HEK293 (cell line): Measurements from ENCODE around the gene MED8.

Experiments
- CTCF ChIA-PET: fragments of 350-600 bp; formaldehyde crosslinking; extraction: SDS; loops from one replicate; lab custom pipeline; 2021; ENCODE audit warnings: antibody characterized with exemption; lab: Yijun Ruan, JAX
- POLR2A ChIA-PET: fragments of 300-600 bp; formaldehyde crosslinking; extraction: SDS; loops from one replicate; lab custom pipeline; 2020; ENCODE audit warnings: antibody characterized with exemption, inconsistent platforms; lab: Yijun Ruan, JAX
- H3K27ac ChIP-seq: fragments of 200-500 bp; sonication (Bioruptor generic); 2 replicates; pipeline ENCODE4 v1.5.1; 2014; ENCODE audit warnings: low read depth, low read length, control low read depth, inconsistent platforms; ENCODE audit errors: extremely low read depth
- H3K36me3 ChIP-seq, 2 experiments: fragments of 200-500 bp in 1 of 2; sonication (Bioruptor generic) in 1 of 2; 1 replicate in 1 of 2; 2 replicates in 1 of 2; pipeline ENCODE4 v1.5.1; 2014 to 2017; ENCODE audit warnings: inconsistent platforms in 2 of 2, low read length in 2 of 2; ENCODE audit not compliant: control insufficient read depth in 2 of 2, insufficient read depth in 1 of 2
- H3K4me1 ChIP-seq: fragments of 200-500 bp; sonication (Bioruptor generic); 2 replicates; pipeline ENCODE4 v1.5.1; 2014; ENCODE audit warnings: mild to moderate bottlenecking, low read length, inconsistent platforms; ENCODE audit not compliant: control insufficient read depth, insufficient read depth
- H3K4me3 ChIP-seq: 2 replicates; pipeline ENCODE4 v1.5.1; 2011; ENCODE audit warnings: low read depth, mild to moderate bottlenecking, control low read depth, low read length, moderate library complexity
- H3K9me3 ChIP-seq: fragments of 200-500 bp; sonication (Bioruptor generic); 2 replicates; pipeline ENCODE4 v1.5.1; 2014; ENCODE audit warnings: low read depth, low read length, inconsistent platforms; ENCODE audit not compliant: control insufficient read depth, insufficient read depth
- AEBP2 ChIP-seq: fragments of 450-650 bp; formaldehyde crosslinking; IDR thresholded peaks from 2 replicates; pipeline ENCODE4 v1.5.1; 2016; ENCODE audit warnings: missing biosample characterization, missing genetic modification characterization, borderline replicate concordance
- ELK4 ChIP-seq: IDR thresholded peaks from 2 replicates; pipeline ENCODE4 v1.6.1; 2011; ENCODE audit warnings: mild to moderate bottlenecking, low read depth, low read length, borderline replicate concordance
- PRDM6 ChIP-seq: fragments of 450-650 bp; formaldehyde crosslinking; IDR thresholded peaks from 2 replicates; pipeline ENCODE4 v1.5.1; 2017; ENCODE audit warnings: missing biosample characterization, missing genetic modification characterization
- SCRT2 ChIP-seq: fragments of 450-650 bp; formaldehyde crosslinking; IDR thresholded peaks from 2 replicates; pipeline ENCODE4 v1.5.1; 2016; ENCODE audit warnings: missing biosample characterization, missing genetic modification characterization
- TCF7L2 ChIP-seq: IDR thresholded peaks from 2 replicates; pipeline ENCODE4 v1.6.1; 2011; ENCODE audit warnings: low read depth, mild to moderate bottlenecking, inconsistent platforms, low read length, moderate library complexity, borderline replicate concordance
- YY2 ChIP-seq: fragments of 450-650 bp; formaldehyde crosslinking; IDR thresholded peaks from 2 replicates; pipeline ENCODE4 v1.5.1; 2016; ENCODE audit warnings: missing biosample characterization, missing genetic modification characterization
- ZFP37 ChIP-seq: fragments of 450-650 bp; formaldehyde crosslinking; IDR thresholded peaks from 2 replicates; pipeline ENCODE4 v1.5.1; 2016; ENCODE audit warnings: missing biosample characterization, missing genetic modification characterization
- ZIC2 ChIP-seq: fragments of 450-650 bp; formaldehyde crosslinking; IDR thresholded peaks from 2 replicates; pipeline ENCODE4 v1.5.1; 2016; ENCODE audit warnings: missing biosample characterization, missing genetic modification characterization
- ZNF138 ChIP-seq: fragments of 450-650 bp; formaldehyde crosslinking; IDR thresholded peaks from 2 replicates; pipeline ENCODE4 v1.5.1; 2016; ENCODE audit warnings: missing biosample characterization, missing genetic modification characterization, borderline replicate concordance
- ZNF155 ChIP-seq: fragments of 450-650 bp; formaldehyde crosslinking; IDR thresholded peaks from 2 replicates; pipeline ENCODE4 v1.5.1; 2016; ENCODE audit warnings: missing biosample characterization, missing genetic modification characterization
- ZNF24 ChIP-seq: fragments of 450-650 bp; formaldehyde crosslinking; IDR thresholded peaks from 2 replicates; pipeline ENCODE4 v1.5.1; 2016; ENCODE audit warnings: missing biosample characterization, missing genetic modification characterization
- ZNF26 ChIP-seq: fragments of 450-650 bp; formaldehyde crosslinking; IDR thresholded peaks from 2 replicates; pipeline ENCODE4 v1.5.1; 2016; ENCODE audit warnings: missing biosample characterization, missing genetic modification characterization
- ZNF280C ChIP-seq: fragments of 450-650 bp; formaldehyde crosslinking; IDR thresholded peaks from 2 replicates; pipeline ENCODE4 v1.5.1; 2016; ENCODE audit warnings: missing biosample characterization, missing genetic modification characterization
- ZNF280D ChIP-seq: fragments of 450-650 bp; formaldehyde crosslinking; IDR thresholded peaks from 2 replicates; pipeline ENCODE4 v1.5.1; 2016; ENCODE audit warnings: missing biosample characterization, missing genetic modification characterization
- ZNF324 ChIP-seq: fragments of 450-650 bp; formaldehyde crosslinking; IDR thresholded peaks from 2 replicates; pipeline ENCODE4 v1.5.1; 2016; ENCODE audit warnings: missing biosample characterization, missing genetic modification characterization
- ZNF362 ChIP-seq: fragments of 450-650 bp; formaldehyde crosslinking; IDR thresholded peaks from 2 replicates; pipeline ENCODE4 v1.5.1; 2016; ENCODE audit warnings: missing biosample characterization, missing genetic modification characterization
- ZNF580 ChIP-seq: fragments of 450-650 bp; formaldehyde crosslinking; IDR thresholded peaks from 2 replicates; pipeline ENCODE4 v1.5.1; 2016; ENCODE audit warnings: missing biosample characterization, missing genetic modification characterization
- ZNF645 ChIP-seq: fragments of 450-650 bp; formaldehyde crosslinking; IDR thresholded peaks from 2 replicates; pipeline ENCODE4; 2016; ENCODE audit warnings: missing biosample characterization, missing genetic modification characterization
- ZNF843 ChIP-seq: fragments of 450-650 bp; formaldehyde crosslinking; IDR thresholded peaks from 2 replicates; pipeline ENCODE4 v1.5.1; 2016; ENCODE audit warnings: missing biosample characterization, missing genetic modification characterization
- ZSCAN5A ChIP-seq: fragments of 450-650 bp; formaldehyde crosslinking; IDR thresholded peaks from 2 replicates; pipeline ENCODE4 v1.5.1; 2016; ENCODE audit warnings: missing biosample characterization, missing genetic modification characterization

Gene MED8

GRCh38 chr1:43392702-43393101 is 3.1 kb upstream of the MED8 start (continued):
- TF ChIP-seq ZSCAN5A (tag by site-specific recombination) (no peak), ZNF280C (tag by site-specific recombination) (no peak), ZNF843 (tag by site-specific recombination) (peak; percentile 48; the same call in 1 of the 2 replicates), ZNF580 (tag by site-specific recombination) (0 out of 2 replicates have a peak, but pooled peaks have one; percentile 35), ZFP37 (no peak), TCF7L2 (no peak), ZNF138 (tag by site-specific recombination) (no peak), PRDM6 (tag by site-specific recombination) (peak; percentile 38; the same call in 1 of the 2 replicates), ZNF26 (tag by site-specific recombination) (no peak), ZIC2 (tag by site-specific recombination) (no peak), ZNF24 (tag by site-specific recombination) (0 out of 2 replicates have a peak, but pooled peaks have one; percentile 37)

- ChIA-PET CTCF (interaction anchor here (0.5 to 1.0 kb wide), 4 partner anchors 10 to 162 kb away, joined by 3 read pairs; no protein-coding TSS in a partner anchor), POLR2A (interaction anchor here (0.9 to 2.8 kb wide), 4 partner anchors 12 to 30 kb away, joined by 3 to 20 read pairs (median 10); partner anchors contain the start of genes CDC20 and ELOVL1)
- Histone ChIP-seq H3K9me3 (no peaks in the 10 kb centered on the region), H3K4me3 (peak overlapping the region; percentile 61), H3K36me3 (peaks cover 8 to 50% of the 10 kb centered on the region in 2 experiments; a peak in 2 of 3 replicates), H3K27ac (no peak overlapping the region), H3K4me1 (no peaks in the 10 kb centered on the region)
- TF ChIP-seq ELK4 (no peak), ZNF324 (tag by site-specific recombination) (no peak), ZNF24 (tag by site-specific recombination) (no peak), ZNF280D (tag by site-specific recombination) (no peak), SCRT2 (tag by site-specific recombination) (no peak), AEBP2 (tag by site-specific recombination) (no peak), ZNF362 (tag by site-specific recombination) (no peak), YY2 (tag by site-specific recombination) (no peak), ZNF645 (tag by site-specific recombination) (no peak), ZNF155 (tag by site-specific recombination) (no peak)
Observed at GRCh38 chr1:43388613-43389012, 987 bp downstream of the MED8 start.
